ENCODE measurements around the gene GNA14.

- TF ChIP-seq EZH2 (IDR thresholded peaks at IDR 0.05; ENCODE audit: low read length, unreplicated experiment), result no peak
- TF ChIP-seq, protein P1, sequence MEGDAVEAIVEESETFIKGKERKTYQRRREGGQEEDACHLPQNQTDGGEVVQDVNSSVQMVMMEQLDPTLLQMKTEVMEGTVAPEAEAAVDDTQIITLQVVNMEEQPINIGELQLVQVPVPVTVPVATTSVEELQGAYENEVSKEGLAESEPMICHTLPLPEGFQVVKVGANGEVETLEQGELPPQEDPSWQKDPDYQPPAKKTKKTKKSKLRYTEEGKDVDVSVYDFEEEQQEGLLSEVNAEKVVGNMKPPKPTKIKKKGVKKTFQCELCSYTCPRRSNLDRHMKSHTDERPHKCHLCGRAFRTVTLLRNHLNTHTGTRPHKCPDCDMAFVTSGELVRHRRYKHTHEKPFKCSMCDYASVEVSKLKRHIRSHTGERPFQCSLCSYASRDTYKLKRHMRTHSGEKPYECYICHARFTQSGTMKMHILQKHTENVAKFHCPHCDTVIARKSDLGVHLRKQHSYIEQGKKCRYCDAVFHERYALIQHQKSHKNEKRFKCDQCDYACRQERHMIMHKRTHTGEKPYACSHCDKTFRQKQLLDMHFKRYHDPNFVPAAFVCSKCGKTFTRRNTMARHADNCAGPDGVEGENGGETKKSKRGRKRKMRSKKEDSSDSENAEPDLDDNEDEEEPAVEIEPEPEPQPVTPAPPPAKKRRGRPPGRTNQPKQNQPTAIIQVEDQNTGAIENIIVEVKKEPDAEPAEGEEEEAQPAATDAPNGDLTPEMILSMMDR (conservative IDR thresholded peaks at IDR 0.05; ENCODE audit: low read depth, low read length), result peak; percentile 94
- no peak for TF ChIP-seq EZH2phosphoT487 (IDR thresholded peaks at IDR 0.05; ENCODE audit: borderline replicate concordance, low read length)
These were observed 214.3 kb downstream of the GNA14 start for GRCh38 chr9:77433675-77434445.

Data from PC-3 (cell line).